Nephron (organoid): ENCODE measurements around the gene CTNNA3.

Experiments used
- H3K27ac Mint-ChIP-seq, 3 experiments: 2 replicates each; pipeline ENCODE4 v1.8.0; 2020; ENCODE audit warnings: mixed read lengths in 3 of 3, mild to moderate bottlenecking in 2 of 3, moderate library complexity in 1 of 3
- H3K27me3 Mint-ChIP-seq: 2 replicates; pipeline ENCODE4 v1.8.0; 2021; ENCODE audit warnings: low read depth, mild to moderate bottlenecking, moderate library complexity, mixed read lengths
- H3K36me3 Mint-ChIP-seq: 2 replicates; pipeline ENCODE4 v1.8.0; 2020; ENCODE audit warnings: low read depth, mixed read lengths
- H3K4me1 Mint-ChIP-seq: 2 replicates; pipeline ENCODE4 v1.8.0; 2020; ENCODE audit warnings: mixed read lengths
- H3K4me3 Mint-ChIP-seq, 3 experiments: 2 replicates each; pipeline ENCODE4 v1.8.0; 2020; ENCODE audit warnings: mild to moderate bottlenecking in 3 of 3, mixed read lengths in 3 of 3, moderate library complexity in 2 of 3
- H3K9me3 Mint-ChIP-seq: 2 replicates; pipeline ENCODE4 v1.8.0; 2020; ENCODE audit warnings: mixed read lengths
- CTCF ChIP-seq, 3 experiments: fragments of 200-600 bp; sonication (generic); IDR thresholded peaks; one replicate each; pipeline ENCODE4 v1.5.0; 2021; ENCODE audit warnings: antibody characterized with exemption in 3 of 3; ENCODE audit not compliant: unreplicated experiment in 3 of 3

Gene CTNNA3

GRCh38 chr10:66466622-66467021 lies 1229.4 kb downstream of the CTNNA3 start:
- no peak for TF ChIP-seq CTCF (IDR thresholded peaks at IDR 0.05; ENCODE audit: unreplicated experiment in 3 of 3)
- no peaks in the 10 kb centered on the region for H3K4me1 Mint-ChIP-seq

GRCh38 chr10:66463611-66464010 lies 1232.4 kb downstream of the CTNNA3 start:
- no peak for TF ChIP-seq CTCF (IDR thresholded peaks at IDR 0.05; ENCODE audit: unreplicated experiment in 3 of 3)
- Mint-ChIP-seq H3K4me3 (no peak overlapping the region), H3K27me3 (no peaks in the 10 kb centered on the region), H3K27ac (no peak overlapping the region), H3K9me3 (peaks cover 7% of the 10 kb centered on the region), H3K36me3 (no peaks in the 10 kb centered on the region), H3K4me1 (no peaks in the 10 kb centered on the region)

More at GRCh38 chr10:66466622-66467021, 1229.4 kb downstream of the CTNNA3 start:
- no peaks in the 10 kb centered on the region for H3K27me3 Mint-ChIP-seq
- peaks cover 3% of the 10 kb centered on the region for H3K9me3 Mint-ChIP-seq
- no peaks in the 10 kb centered on the region for H3K36me3 Mint-ChIP-seq
- H3K4me3 Mint-ChIP-seq = no peak overlapping the region
- H3K27ac Mint-ChIP-seq = no peak overlapping the region

GRCh38 chr10:66457629-66458028 lies 1238.4 kb downstream of the CTNNA3 start:
- TF ChIP-seq CTCF (IDR thresholded peaks at IDR 0.05; ENCODE audit: unreplicated experiment in 3 of 3) = no peak
- Mint-ChIP-seq H3K27ac (no peak overlapping the region), H3K36me3 (no peaks in the 10 kb centered on the region), H3K4me3 (no peak overlapping the region), H3K9me3 (peaks cover 4% of the 10 kb centered on the region), H3K27me3 (no peaks in the 10 kb centered on the region), H3K4me1 (no peaks in the 10 kb centered on the region)

DNA sequence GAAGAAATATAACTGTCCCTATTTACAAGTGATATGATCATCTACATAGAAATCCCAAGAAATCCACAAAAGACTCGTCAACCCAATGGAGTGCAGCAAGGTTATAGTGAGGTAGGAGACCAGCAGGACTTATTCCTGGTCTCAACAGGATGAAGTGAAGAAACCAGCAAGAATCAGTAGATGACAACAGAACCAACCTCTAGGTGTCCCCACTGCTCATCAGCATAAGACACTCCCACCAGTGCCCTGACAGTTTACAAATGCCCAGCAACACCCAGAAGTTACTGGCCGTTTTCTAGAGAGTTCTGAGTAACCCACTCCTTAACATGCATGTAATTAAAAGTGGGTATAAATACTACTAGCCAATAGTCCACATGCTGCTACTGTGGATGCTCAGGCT lies 1240.7 kb downstream of the CTNNA3 start:
- Mint-ChIP-seq H3K4me1 (no peaks in the 10 kb centered on the region), H3K4me3 (no peak overlapping the region), H3K27ac (no peak overlapping the region), H3K36me3 (no peaks in the 10 kb centered on the region), H3K9me3 (peaks cover under 1% of the 10 kb centered on the region), H3K27me3 (no peaks in the 10 kb centered on the region)
- no peak for TF ChIP-seq CTCF (IDR thresholded peaks at IDR 0.05; ENCODE audit: unreplicated experiment in 3 of 3)

DNA sequence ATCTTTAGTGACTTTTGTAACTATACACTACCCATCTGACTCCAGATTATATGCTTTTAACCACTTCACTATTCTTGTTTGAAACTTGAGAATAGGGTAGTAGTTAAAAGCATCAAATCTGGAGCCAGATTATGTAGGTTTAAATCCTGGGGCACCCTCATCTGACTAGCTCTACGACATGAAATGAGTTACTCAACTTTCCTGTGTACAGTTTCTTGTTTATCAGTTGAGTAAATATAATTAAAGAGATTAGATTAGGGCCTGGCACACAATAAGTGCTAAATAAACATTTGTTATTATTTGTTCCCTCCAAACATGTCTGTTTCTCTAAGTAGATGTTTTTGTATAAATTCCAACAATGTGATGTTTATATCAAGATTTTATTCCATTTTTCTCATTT lies 1255.4 kb downstream of the CTNNA3 start:
- H3K27me3 Mint-ChIP-seq = no peaks in the 10 kb centered on the region
- TF ChIP-seq CTCF (IDR thresholded peaks at IDR 0.05; ENCODE audit: unreplicated experiment in 3 of 3) = no peak
- H3K27ac Mint-ChIP-seq = no peak overlapping the region
- H3K4me3 Mint-ChIP-seq = no peak overlapping the region
- H3K9me3 Mint-ChIP-seq = peaks cover 29% of the 10 kb centered on the region
- H3K36me3 Mint-ChIP-seq = no peaks in the 10 kb centered on the region
- no peaks in the 10 kb centered on the region for H3K4me1 Mint-ChIP-seq

GRCh38 chr10:66414943-66415342 lies 1281.1 kb downstream of the CTNNA3 start:
- H3K9me3 Mint-ChIP-seq = peaks cover 27% of the 10 kb centered on the region
- no peak for TF ChIP-seq CTCF (IDR thresholded peaks at IDR 0.05; ENCODE audit: unreplicated experiment in 3 of 3)
- no peaks in the 10 kb centered on the region for H3K27me3 Mint-ChIP-seq
- H3K4me3 Mint-ChIP-seq = no peak overlapping the region
- no peaks in the 10 kb centered on the region for H3K4me1 Mint-ChIP-seq
- H3K36me3 Mint-ChIP-seq = no peaks in the 10 kb centered on the region
- H3K27ac Mint-ChIP-seq = no peak overlapping the region
